Heart left ventricle (tissue), 13 donors: Measurements from ENCODE around the gene RNH1.

Source experiments
- POLR2A ChIP-seq, 2 donors: fragments of 450-650 bp; IDR thresholded peaks; one replicate each; pipeline ENCODE4 v1.6.1; 2017; ENCODE audit warnings: antibody characterized with exemption in 2 of 2, mild to moderate bottlenecking in 2 of 2, moderate library complexity in 2 of 2
- TF ChIP-seq, protein P1 (sequence below), 12 donors: fragments of 200-600 bp; sonication (generic) in 4 of 12; IDR thresholded peaks; one replicate each; pipeline versions ENCODE4 v1.5.0 to v1.8.0; 2018 to 2022; ENCODE audit warnings: antibody characterized with exemption in 12 of 12, mild to moderate bottlenecking in 5 of 12
- donor health status: ischemic (EF 13 %, LVEDD 7.1; RV severe dilation, severe dysfunction).
- donor health status: DM: no; HTN: yes; CAD: no.
- donor health status: DM: no; HTN: no; CAD: no.
- donor health status: ischemic (EF 25% LVEDD 6.9; RV normal size, moderate dysfunction).
- donor health status: ischemic (EF 25% LVEDD 5.7; RV mildly dilated, moderate dysfunction).
- donor health status: ischemic (EF 35%, LVEDD 5.7; RV mildly dilated, moderate dysfunction).
- donor health status: nonischemic (EF 11% LVEDD 7.7; RV severe dilation, severe dysfunction).
- donor health status: DM: yes; HTN: yes; CAD: no.
- donor health status: PGD.
- donor health status: ischemic (EF 29% LVEDD 5.4; RV normal size, mild dysfunction).
- donor health status: nonischemic (EF 23%, LVEDD 6.1; RV moderate dilation, normal function).

- TF ChIP-seq, protein P1, sequence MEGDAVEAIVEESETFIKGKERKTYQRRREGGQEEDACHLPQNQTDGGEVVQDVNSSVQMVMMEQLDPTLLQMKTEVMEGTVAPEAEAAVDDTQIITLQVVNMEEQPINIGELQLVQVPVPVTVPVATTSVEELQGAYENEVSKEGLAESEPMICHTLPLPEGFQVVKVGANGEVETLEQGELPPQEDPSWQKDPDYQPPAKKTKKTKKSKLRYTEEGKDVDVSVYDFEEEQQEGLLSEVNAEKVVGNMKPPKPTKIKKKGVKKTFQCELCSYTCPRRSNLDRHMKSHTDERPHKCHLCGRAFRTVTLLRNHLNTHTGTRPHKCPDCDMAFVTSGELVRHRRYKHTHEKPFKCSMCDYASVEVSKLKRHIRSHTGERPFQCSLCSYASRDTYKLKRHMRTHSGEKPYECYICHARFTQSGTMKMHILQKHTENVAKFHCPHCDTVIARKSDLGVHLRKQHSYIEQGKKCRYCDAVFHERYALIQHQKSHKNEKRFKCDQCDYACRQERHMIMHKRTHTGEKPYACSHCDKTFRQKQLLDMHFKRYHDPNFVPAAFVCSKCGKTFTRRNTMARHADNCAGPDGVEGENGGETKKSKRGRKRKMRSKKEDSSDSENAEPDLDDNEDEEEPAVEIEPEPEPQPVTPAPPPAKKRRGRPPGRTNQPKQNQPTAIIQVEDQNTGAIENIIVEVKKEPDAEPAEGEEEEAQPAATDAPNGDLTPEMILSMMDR (IDR thresholded peaks at IDR 0.05): peak in 6 of 12 donors; percentile 8 to 42 (median 24)
- no peak for TF ChIP-seq POLR2A (IDR thresholded peaks at IDR 0.05)
These were observed 37.1 kb downstream of the RNH1 start for GRCh38 chr11:469684-470560.
